GM10847 (cell line): ENCODE data around the gene ESX1.

Source experiments
- POLR2A ChIP-seq: IDR thresholded peaks from 2 replicates; pipeline ENCODE4 v1.6.1; 2011; ENCODE audit not compliant: insufficient read length; ENCODE audit errors: extremely low read depth

The ESX1 gene

GRCh38 chrX:104254442-104255115 lies at the start of gene ESX1:
TSS of gene ESX1 (minus strand) at chrX:104254933. CDS start at chrX:104254849, 84 bp downstream.
- no peak for TF ChIP-seq POLR2A

DNA sequence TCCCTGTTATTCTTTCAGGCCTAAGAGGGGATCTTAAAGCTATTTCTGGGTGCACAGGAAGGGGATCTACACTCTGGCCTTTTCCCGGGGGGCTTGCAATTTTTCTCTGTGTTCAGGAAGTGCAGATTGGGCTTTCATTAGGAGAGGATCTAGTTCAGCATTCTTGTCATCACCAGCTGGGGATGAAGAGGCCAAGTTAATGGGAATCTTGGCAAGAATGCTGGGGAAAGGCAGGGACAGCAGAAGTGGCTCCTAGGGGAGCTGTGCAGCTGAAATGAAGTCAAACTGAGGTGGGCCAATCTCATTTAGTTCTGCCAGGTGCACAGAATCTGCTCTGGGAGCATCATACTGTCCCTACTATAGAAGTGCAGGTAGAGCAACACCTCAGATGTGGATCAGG lies 40.9 kb upstream of the ESX1 start:
- no peak for TF ChIP-seq POLR2A

- no peak for TF ChIP-seq POLR2A
Measured at GRCh38 chrX:104288961-104289360, 34.2 kb upstream of the ESX1 start.

DNA sequence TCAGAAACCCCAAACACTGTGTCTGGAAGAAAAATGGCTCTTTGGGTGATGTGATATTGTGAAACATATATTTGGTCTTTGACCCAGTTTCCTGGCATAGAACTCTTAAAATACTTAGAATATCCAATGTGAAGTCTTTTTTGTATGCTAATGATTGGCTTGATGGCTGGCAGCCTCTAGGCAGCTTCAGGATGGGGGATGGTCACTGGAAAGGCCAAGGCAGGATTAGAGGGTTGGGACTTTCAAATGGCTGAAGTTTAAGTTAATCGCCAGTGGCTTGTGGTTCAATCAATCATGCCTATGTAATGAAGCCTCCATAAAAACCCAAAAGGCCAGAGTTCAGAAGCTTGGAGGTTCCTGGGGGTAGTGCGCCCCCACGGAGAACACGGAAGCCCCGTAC lies 33.5 kb upstream of the ESX1 start:
- no peak for TF ChIP-seq POLR2A

DNA sequence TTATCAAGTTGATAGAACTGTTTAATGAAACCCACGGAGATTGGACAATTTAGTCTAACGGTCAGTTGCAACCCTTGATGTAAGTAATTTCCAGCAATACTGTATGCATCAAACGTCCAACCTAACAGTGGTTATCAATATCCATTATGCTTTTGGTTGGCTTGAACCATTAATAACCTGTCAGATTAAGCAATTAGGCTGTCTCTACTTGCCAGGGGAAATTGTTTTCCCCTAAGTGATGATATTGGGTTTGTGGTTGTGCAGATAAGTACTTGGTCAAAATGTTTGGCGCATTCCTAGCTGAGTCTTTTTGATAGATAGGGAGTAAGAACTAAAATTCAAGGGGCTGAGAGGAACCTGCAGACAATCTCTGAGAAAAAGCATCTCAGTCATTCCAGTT lies 30.5 kb upstream of the ESX1 start:
- no peak for TF ChIP-seq POLR2A

- no peak for TF ChIP-seq POLR2A
Measured at GRCh38 chrX:104284507-104284906, 29.8 kb upstream of the ESX1 start.

DNA sequence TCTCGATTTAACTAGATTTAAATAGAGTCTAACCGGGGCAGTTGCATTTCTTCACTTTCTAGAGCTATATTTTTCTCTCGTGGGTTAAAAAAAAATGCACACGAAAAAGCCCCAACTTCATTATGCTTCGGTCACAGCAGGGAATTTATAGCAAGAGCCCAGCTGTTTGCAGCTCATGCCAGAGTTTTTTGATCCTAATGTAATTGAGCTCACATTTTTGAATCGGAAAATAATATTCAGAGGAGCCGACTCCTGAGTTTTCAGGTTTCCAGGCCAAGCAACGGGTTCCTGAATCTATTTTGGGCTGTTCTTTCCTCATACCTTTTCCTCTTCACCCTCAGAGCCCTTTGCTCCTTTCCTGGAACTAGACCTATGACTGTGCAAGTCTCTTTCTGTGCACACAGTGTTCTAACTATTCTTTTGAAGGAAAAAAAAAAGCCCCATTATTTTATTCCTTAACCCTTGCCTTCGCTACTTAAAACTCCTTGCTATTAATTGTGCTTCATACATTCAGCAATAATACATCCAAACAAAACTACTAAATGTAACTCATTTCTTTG lies 27.5 kb upstream of the ESX1 start:
- no peak for TF ChIP-seq POLR2A

DNA sequence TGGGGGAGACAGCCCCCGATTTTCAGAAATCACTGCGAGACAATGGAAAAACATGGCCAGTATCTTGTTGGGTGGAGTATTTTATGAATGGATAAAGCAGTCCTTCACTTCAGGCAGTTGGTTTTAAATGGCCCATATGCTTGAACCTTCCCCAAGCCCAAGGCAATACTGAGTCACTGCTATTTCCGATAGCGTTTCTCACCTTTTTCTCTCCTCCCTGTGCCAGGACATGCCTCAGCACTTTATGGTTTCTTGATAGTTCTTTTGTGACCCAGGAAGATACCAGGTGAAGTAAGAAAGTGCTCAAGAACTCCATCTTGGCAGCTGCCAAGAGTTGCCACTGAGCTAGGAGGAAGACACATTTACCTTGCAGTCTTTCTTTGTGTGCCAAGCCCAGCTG lies 26.8 kb upstream of the ESX1 start:
- TF ChIP-seq POLR2A = no peak

DNA sequence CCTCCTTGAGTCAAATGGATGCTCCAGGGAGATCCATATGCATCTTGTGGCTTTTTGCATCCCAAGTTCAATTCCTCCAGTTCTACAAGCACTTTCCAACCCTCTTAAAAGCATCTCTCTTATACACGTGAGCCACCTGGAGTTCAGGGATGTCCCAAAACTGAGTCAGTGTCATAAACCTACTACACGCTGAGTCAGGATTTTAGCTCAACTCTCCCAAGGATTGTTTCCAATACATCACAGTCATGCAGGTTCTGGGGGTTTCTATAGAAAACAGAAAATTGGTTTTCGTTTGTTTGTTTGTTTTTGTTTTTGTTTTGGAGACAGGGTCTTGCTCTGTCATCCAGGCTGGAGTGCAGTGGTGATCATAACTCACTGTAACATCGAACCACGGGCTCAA lies 25.9 kb upstream of the ESX1 start:
- no peak for TF ChIP-seq POLR2A

DNA sequence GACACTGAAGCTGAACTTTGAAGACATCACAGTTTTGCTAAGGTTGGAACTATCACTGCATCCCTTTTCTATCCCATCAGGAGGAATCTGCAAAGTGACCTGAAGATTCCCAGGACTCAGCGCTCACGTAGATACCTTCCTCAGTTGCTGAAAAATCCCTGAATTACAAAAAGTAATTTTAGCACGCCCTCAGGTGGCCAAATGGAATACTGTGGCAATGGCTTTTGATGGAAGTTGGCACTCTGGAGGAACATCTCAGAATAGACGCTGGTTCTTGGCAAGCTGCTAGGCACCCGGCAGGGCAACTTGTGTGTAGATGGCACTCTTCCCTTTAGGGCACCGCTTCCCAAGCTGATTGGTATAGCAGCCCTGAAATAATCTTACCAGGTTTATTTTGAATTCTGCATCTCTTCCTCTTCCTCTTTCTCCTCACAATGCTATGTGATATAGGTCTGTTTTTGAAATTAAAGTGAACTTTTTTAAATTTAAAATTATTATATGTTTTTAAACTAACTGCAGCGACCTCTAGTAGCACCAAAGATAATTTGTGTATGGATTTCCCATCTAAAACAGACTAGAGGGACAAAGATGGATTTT lies 16.3 kb upstream of the ESX1 start:
- no peak for TF ChIP-seq POLR2A

GRCh38 chrX:104270212-104270611 lies 15.5 kb upstream of the ESX1 start:
- TF ChIP-seq POLR2A = no peak

- no peak for TF ChIP-seq POLR2A
Measured at GRCh38 chrX:104255465-104255864, 732 bp upstream of the ESX1 start.

DNA sequence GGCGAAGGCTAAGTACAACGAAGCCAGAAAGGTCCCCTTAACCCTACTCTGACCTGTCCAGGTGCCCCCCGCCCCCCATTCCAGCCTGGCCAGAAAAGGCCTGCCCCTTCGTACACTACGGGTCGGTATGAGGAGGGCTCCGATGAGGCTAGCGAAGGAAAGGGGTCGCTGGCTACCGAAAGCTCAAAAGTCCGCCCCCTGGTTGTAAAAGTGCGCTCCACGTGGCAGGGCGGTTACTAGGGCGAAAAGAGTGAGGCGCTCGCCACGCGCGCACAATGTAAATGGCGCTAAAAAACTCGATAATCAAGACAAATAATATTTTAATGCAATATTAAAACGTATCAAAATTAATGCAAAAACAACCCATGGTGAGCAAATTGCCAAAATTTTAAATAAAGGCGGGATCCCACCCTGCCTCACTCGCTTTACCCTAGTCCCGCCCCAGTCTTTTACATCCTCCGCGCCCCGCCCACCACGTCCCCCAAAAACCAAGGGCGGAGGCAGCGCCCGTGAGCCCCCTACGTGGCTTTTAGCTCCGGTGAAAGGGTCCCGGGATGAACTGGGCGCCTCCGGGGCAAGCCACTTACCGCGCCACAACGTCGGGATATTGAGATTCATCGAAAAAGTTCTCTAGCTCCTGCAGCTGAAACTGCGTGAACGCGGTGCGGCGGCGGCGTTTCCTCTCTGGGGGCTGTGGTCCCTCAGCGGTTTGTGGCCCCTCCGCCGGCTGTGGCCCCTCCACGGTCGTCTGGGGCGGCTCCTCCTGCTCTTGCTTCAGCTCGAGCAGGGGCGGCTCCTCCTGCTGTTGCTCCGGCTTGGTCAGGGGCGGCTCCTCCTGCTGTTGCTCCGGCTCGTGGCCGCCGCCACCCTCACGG lies 929 bp downstream of the ESX1 start:
- no peak for TF ChIP-seq POLR2A

GRCh38 chrX:104250470-104250869 lies 4.3 kb downstream of the ESX1 start:
- TF ChIP-seq POLR2A = no peak

- TF ChIP-seq POLR2A = no peak
Measured at GRCh38 chrX:104211187-104211586, 43.5 kb downstream of the ESX1 start.

DNA sequence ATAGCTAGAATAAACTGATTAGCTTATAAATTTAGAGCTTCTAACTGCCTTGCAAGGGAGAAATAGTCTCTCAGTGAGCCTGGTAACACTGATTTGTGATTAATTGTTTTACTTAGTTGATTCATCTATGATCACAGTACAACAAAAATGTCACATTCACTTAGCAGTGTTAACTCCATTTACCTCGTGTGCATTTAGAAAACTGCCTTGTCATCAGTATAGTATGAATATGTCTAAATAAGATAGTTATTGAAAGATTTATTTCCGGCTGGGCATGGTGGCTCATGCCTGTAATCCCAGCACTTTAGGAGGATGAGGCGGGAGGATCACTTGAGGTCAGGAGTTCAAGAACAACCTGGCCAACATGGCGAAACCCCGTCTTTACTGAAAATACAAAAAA lies 49.2 kb downstream of the ESX1 start:
- no peak for TF ChIP-seq POLR2A
